Esophagus (tissue), 2 donors: ENCODE data around the gene LEKR1. TPM values are rescaled to one million over a fixed set of nuclear protein-coding genes. Genes with fewer than 3 reads are reported as not detected.
A peak's percentile ranks its signal among the peaks of the same experiment; 100 is the strongest.

Experiments used
- H3K27ac ChIP-seq, 2 donors: one replicate each; pipeline ENCODE4 v1.5.1; 2013; ENCODE audit warnings: low read depth in 2 of 2, mild to moderate bottlenecking in 2 of 2, inconsistent platforms in 1 of 2, low read length in 1 of 2, moderate library complexity in 1 of 2
- H3K27me3 ChIP-seq, 2 donors: one replicate each; pipeline ENCODE4 v1.6.1; 2013; ENCODE audit warnings: low read length in 2 of 2, control low read depth in 1 of 2, mild to moderate bottlenecking in 1 of 2; ENCODE audit not compliant: insufficient read depth in 2 of 2, control insufficient read depth in 1 of 2
- H3K36me3 ChIP-seq, 2 donors: one replicate each; pipeline ENCODE4 v1.6.1; 2013; ENCODE audit warnings: low read length in 1 of 2; ENCODE audit not compliant: control insufficient read depth in 2 of 2, insufficient read depth in 2 of 2
- H3K4me1 ChIP-seq, 2 donors: one replicate each; pipeline ENCODE4 v1.6.1; 2013; ENCODE audit warnings: low read length in 1 of 2; ENCODE audit not compliant: control insufficient read depth in 2 of 2, insufficient read depth in 2 of 2
- H3K4me3 ChIP-seq, 2 donors: one replicate each; pipeline ENCODE4 v1.5.1; 2013; ENCODE audit warnings: low read length in 2 of 2, mild to moderate bottlenecking in 2 of 2, low read depth in 1 of 2, moderate library complexity in 1 of 2
- H3K9me3 ChIP-seq, 2 donors: one replicate each; pipeline ENCODE4 v1.6.1; 2013; ENCODE audit warnings: mild to moderate bottlenecking in 2 of 2, low read depth in 1 of 2, low read length in 1 of 2, moderate library complexity in 1 of 2; ENCODE audit not compliant: control insufficient read depth in 2 of 2, insufficient read depth in 1 of 2
- WGBS, 2 donors: extraction: QIAGEN DNeasy Blood & Tissue Kit; methylation state at CpG; one replicate each; pipeline ENCODE4 v1.1.7; 2013; 5-methylcytosine and 5-hydroxymethylcytosine counted together
- polyA plus RNA-seq, 2 donors: library from polyadenylated mRNA; stranded (reverse); fragments of 200-250 nt; gene quantifications; one replicate each; pipeline ENCODE4 v1.2.3, GENCODE V29; 2013
- donor health status: healthy with polysubstance abuse.
- donor health status: Bipolar disorder and iron deficiency.

Gene LEKR1
- polyA plus RNA-seq, 2 donors = 0.21 to 0.33 TPM

GRCh38 chr3:157077565-157077991, 251.4 kb downstream of the LEKR1 start:
- Histone ChIP-seq H3K36me3 (no peaks in the 10 kb centered on the region), H3K27me3 (no peaks in the 10 kb centered on the region), H3K4me1 (peaks cover 0 to 5% of the 10 kb centered on the region in 2 donors), H3K27ac (no peak overlapping the region), H3K9me3 (no peaks in the 10 kb centered on the region), H3K4me3 (no peak overlapping the region)
- 79 to 80% methylated on average over 4 of the region's 4 CpGs for WGBS, 2 donors

GRCh38 chr3:157078131-157078810, 252.1 kb downstream of the LEKR1 start:
- Histone ChIP-seq H3K4me1 (peaks cover 0 to 5% of the 10 kb centered on the region in 2 donors), H3K9me3 (no peaks in the 10 kb centered on the region), H3K4me3 (no peak overlapping the region), H3K36me3 (no peaks in the 10 kb centered on the region), H3K27ac (no peak overlapping the region), H3K27me3 (no peaks in the 10 kb centered on the region)
- 87 to 88% methylated on average over 5 of the region's 5 CpGs for WGBS, 2 donors

GRCh38 chr3:157078811-157079185, 252.6 kb downstream of the LEKR1 start:
- no peaks in the 10 kb centered on the region for H3K27me3 ChIP-seq
- H3K4me1 ChIP-seq = peaks cover 0 to 5% of the 10 kb centered on the region in 2 donors
- H3K27ac ChIP-seq = no peak overlapping the region
- H3K9me3 ChIP-seq = no peaks in the 10 kb centered on the region
- H3K36me3 ChIP-seq = no peaks in the 10 kb centered on the region
- WGBS, 2 donors = 63 to 96% methylated on average over 2 of the region's 2 CpGs
- no peak overlapping the region for H3K4me3 ChIP-seq

- no peak overlapping the region for H3K27ac ChIP-seq
- 84 to 86% methylated on average over 11 of the region's 11 CpGs for WGBS, 2 donors
- H3K4me1 ChIP-seq = peaks cover 0 to 5% of the 10 kb centered on the region in 2 donors
- H3K27me3 ChIP-seq = no peaks in the 10 kb centered on the region
- H3K36me3 ChIP-seq = no peaks in the 10 kb centered on the region
- no peak overlapping the region for H3K4me3 ChIP-seq
- no peaks in the 10 kb centered on the region for H3K9me3 ChIP-seq
These were observed 253.7 kb downstream of the LEKR1 start for GRCh38 chr3:157079676-157080369.

GRCh38 chr3:157081626-157082210, 255.6 kb downstream of the LEKR1 start:
- H3K4me1 ChIP-seq = peaks cover 0 to 5% of the 10 kb centered on the region in 2 donors
- no peak overlapping the region for H3K4me3 ChIP-seq
- no peaks in the 10 kb centered on the region for H3K36me3 ChIP-seq
- no peaks in the 10 kb centered on the region for H3K27me3 ChIP-seq
- H3K27ac ChIP-seq = no peak overlapping the region
- WGBS, 2 donors = 12 to 13% methylated on average over 15 of the region's 15 CpGs
- no peaks in the 10 kb centered on the region for H3K9me3 ChIP-seq

GRCh38 chr3:157082305-157082982, 256.3 kb downstream of the LEKR1 start:
- Histone ChIP-seq H3K4me3 (no peak overlapping the region), H3K27ac (peak overlapping the region in 1 of 2 donors; percentile 74), H3K9me3 (no peaks in the 10 kb centered on the region), H3K27me3 (no peaks in the 10 kb centered on the region), H3K36me3 (no peaks in the 10 kb centered on the region), H3K4me1 (peaks cover 0 to 5% of the 10 kb centered on the region in 2 donors)
- 51 to 53% methylated on average over 11 of the region's 11 CpGs for WGBS, 2 donors

GRCh38 chr3:157083824-157084223, 257.7 kb downstream of the LEKR1 start:
- no peak overlapping the region for H3K4me3 ChIP-seq
- no peaks in the 10 kb centered on the region for H3K36me3 ChIP-seq
- WGBS, 2 donors = 98 to 100% methylated on average over 1 of the region's 1 CpG
- H3K27ac ChIP-seq = no peak overlapping the region
- no peaks in the 10 kb centered on the region for H3K9me3 ChIP-seq
- H3K27me3 ChIP-seq = no peaks in the 10 kb centered on the region
- peaks cover 0 to 5% of the 10 kb centered on the region in 2 donors for H3K4me1 ChIP-seq

GRCh38 chr3:157086060-157086750, 260.1 kb downstream of the LEKR1 start:
- no peak overlapping the region for H3K27ac ChIP-seq
- H3K4me1 ChIP-seq = peaks cover 0 to 5% of the 10 kb centered on the region in 2 donors
- H3K36me3 ChIP-seq = no peaks in the 10 kb centered on the region
- H3K4me3 ChIP-seq = no peak overlapping the region
- 56 to 68% methylated on average over 6 of the region's 6 CpGs for WGBS, 2 donors
- H3K27me3 ChIP-seq = no peaks in the 10 kb centered on the region
- no peaks in the 10 kb centered on the region for H3K9me3 ChIP-seq

GRCh38 chr3:157086775-157087174, 260.6 kb downstream of the LEKR1 start:
- Histone ChIP-seq H3K27me3 (no peaks in the 10 kb centered on the region), H3K36me3 (no peaks in the 10 kb centered on the region), H3K9me3 (no peaks in the 10 kb centered on the region), H3K4me1 (peaks cover 0 to 5% of the 10 kb centered on the region in 2 donors), H3K27ac (no peak overlapping the region), H3K4me3 (no peak overlapping the region)
- WGBS, 2 donors = 74 to 81% methylated on average over 3 of the region's 3 CpGs
